ENCODE results near the gene CDIPT.

CDIPT gene

DNA sequence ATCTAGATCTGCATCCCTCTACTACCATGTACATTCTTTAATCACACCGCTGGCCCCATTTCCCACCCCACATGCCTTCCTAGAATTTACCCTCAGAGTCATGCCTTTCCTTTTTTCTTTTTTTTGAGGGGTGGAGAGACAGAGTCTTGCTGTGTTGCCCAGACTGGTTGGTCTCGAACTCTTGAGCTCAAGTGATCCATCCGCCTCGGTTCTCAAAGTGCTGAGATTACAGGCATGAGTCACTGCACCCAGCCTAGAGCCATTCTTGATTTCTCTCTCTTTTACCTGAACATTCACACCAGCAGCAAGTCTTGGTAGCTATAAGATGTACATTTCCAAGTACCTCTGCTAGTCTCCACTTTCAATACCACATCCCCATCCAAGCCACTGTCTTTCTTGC, 44.9 kb downstream of the CDIPT start:
- no peak for DNase-seq (ENCODE audit: low read depth, low spot score)
- TF ChIP-seq SUZ12 (IDR thresholded peaks at IDR 0.05; ENCODE audit: extremely low read depth, insufficient read depth, insufficient read length) (no peak), YY1 (IDR thresholded peaks at IDR 0.05; ENCODE audit: insufficient read depth, insufficient read length) (no peak), ZNF274 (IDR thresholded peaks at IDR 0.05; ENCODE audit: low read depth, low read length) (no peak)
- Histone ChIP-seq H3K9me3 (ENCODE audit: insufficient read depth, low read length) (no peaks in the 10 kb centered on the region), H3K4me3 (ENCODE audit: insufficient read length, low read depth) (no peak overlapping the region), H3K9ac (ENCODE audit: insufficient read length, low read depth) (no peak overlapping the region), H3K36me3 (ENCODE audit: insufficient read depth, insufficient read length, low read length) (peaks cover 38% of the 10 kb centered on the region), H3K27me3 (ENCODE audit: insufficient read depth, insufficient read length) (no peaks in the 10 kb centered on the region), H3K4me1 (ENCODE audit: insufficient read depth, insufficient read length) (peaks cover 36% of the 10 kb centered on the region)

DNA sequence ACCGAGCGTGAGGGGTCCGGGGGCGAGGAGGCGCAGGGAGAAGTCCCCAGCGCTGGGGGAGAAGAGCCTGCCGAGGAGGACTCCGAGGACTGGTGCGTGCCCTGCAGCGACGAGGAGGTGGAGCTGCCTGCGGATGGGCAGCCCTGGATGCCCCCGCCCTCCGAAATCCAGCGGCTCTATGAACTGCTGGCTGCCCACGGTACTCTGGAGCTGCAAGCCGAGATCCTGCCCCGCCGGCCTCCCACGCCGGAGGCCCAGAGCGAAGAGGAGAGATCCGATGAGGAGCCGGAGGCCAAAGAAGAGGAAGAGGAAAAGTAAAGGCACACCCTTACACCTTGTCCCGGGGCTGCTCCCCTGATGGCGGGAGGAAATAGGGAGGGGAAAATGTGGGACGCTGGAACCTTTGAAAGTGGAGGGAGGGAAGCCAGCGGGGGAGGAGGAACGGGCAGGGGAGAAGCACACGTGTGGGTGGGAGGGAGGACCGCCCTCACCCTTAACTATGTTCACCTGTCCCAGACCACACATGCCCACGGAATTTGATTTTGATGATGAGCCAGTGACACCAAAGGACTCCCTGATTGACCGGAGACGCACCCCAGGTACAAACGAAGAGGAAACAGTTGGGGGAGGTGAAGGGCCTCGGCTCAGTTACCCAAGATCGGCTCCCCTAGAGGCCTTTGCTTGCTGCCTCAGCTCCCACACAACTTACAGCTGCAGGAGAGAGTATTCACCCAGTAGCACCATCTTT, 46.2 kb downstream of the CDIPT start:
- no peak for TF ChIP-seq YY1 (IDR thresholded peaks at IDR 0.05; ENCODE audit: insufficient read depth, insufficient read length)
- no peak for TF ChIP-seq ZNF274 (IDR thresholded peaks at IDR 0.05; ENCODE audit: low read depth, low read length)
- peaks cover 34% of the 10 kb centered on the region for H3K4me1 ChIP-seq (ENCODE audit: insufficient read depth, insufficient read length)
- no peak for DNase-seq (ENCODE audit: low read depth, low spot score)

DNA sequence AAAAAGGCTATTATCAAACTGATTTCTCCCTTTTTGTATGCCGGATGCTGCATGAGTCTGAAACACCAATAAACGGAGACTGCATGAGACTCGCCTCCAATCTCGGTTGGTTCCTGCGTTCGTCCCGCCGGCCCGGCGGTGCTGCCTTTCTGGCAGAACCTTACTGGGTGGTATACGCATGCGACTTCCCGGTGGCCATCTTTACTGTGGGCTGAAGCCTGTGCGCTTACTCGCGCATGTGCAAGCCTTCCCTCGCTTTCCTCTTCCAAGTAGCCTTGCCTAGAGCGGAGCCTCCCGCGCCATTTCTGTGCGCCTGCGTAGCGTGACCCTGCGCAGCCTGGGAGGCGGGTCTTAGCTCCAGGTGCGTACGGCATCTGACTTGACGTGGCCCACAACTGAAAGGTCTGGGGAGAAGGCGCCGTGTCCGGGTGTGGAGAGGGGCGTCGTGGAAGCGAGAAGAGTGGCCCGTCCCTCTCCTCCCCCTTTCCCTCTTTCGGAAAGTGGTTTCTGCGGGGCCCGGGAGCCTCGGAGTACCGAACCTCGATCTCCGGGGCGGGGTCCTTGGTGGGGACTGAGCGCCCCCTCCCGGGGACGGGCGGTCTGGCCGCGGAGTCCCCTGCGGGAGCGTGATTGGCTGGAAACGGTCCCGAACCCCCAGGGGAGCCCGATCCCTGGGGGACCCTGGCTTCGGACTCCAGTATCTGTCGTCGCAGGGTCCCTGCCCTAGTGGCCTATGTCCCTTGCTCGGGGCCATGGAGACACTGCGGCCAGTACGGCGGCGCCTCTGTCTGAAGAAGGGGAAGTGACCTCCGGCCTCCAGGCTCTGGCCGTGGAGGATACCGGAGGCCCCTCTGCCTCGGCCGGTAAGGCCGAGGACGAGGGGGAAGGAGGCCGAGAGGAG, 47.0 kb downstream of the CDIPT start, which contains the start of gene PAGR1:
Gene PAGR1, plus strand, starts transcription at position 360 of the 901 bp plus-strand sequence. Its CDS starts 374 bp downstream, at position 734.
- TF ChIP-seq YY1 (IDR thresholded peaks at IDR 0.05; ENCODE audit: insufficient read depth, insufficient read length) (peak; percentile 99), SUZ12 (IDR thresholded peaks at IDR 0.05; ENCODE audit: extremely low read depth, insufficient read depth, insufficient read length) (no peak)
- H3K9ac ChIP-seq (ENCODE audit: insufficient read length, low read depth): peak within 1 kb of the TSS; percentile 99
- peak; percentile 99 for DNase-seq (ENCODE audit: low read depth, low spot score)
- H3K36me3 ChIP-seq (ENCODE audit: insufficient read depth, insufficient read length, low read length): peaks cover 34% of the 10 kb centered on the region
- no peaks in the 10 kb centered on the region for H3K27me3 ChIP-seq (ENCODE audit: insufficient read depth, insufficient read length)
- H3K4me1 ChIP-seq (ENCODE audit: insufficient read depth, insufficient read length): peaks cover 27% of the 10 kb centered on the region
- peak within 1 kb of the TSS; percentile 92 for H3K4me3 ChIP-seq (ENCODE audit: insufficient read length, low read depth)
- H3K9me3 ChIP-seq (ENCODE audit: insufficient read depth, low read length): no peaks in the 10 kb centered on the region

More for the DNA sequence above, 46.2 kb downstream of the CDIPT start:
- Histone ChIP-seq H3K4me3 (ENCODE audit: insufficient read length, low read depth) (peak overlapping the region; percentile 92), H3K27me3 (ENCODE audit: insufficient read depth, insufficient read length) (no peaks in the 10 kb centered on the region), H3K36me3 (ENCODE audit: insufficient read depth, insufficient read length, low read length) (peaks cover 38% of the 10 kb centered on the region), H3K9me3 (ENCODE audit: insufficient read depth, low read length) (no peaks in the 10 kb centered on the region), H3K9ac (ENCODE audit: insufficient read length, low read depth) (peak overlapping the region; percentile 99)

DNA sequence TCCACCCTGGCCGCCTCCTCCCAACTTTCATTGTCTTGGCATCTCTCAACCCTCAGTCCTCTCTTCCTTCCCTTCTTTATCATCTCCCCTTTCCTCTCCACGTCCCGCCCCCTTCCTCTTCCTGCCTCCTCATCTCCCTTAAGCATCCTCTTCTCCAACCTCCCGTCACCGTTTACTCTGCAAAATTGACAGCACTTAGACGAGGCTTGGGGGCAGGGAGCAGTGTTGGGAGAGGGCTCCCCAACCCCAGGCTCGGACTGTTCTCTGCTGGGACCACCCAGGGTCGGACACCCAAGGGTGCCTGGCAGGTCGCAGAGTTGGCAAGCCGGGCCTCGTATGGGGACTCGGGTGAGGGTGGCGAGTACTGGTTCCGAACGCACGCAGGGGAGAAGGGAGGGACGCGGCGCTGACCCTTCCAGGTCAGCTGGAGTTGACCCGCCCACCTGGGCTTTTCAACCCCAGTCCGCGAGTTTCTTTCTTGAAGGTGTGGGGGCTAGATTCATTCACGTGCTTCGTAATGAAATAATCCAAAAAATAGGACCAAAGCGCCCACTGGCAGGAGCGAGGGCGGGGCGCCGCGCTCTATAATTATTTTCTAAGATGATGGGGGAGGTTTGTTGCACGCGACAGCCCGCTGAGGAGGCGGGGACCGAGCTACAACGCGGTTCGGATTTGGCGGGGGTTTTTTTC, 47.8 kb downstream of the CDIPT start:
- DNase-seq (ENCODE audit: low read depth, low spot score): no peak
- peaks cover 25% of the 10 kb centered on the region for H3K4me1 ChIP-seq (ENCODE audit: insufficient read depth, insufficient read length)
- H3K4me3 ChIP-seq (ENCODE audit: insufficient read length, low read depth): peak overlapping the region; percentile 92

DNA sequence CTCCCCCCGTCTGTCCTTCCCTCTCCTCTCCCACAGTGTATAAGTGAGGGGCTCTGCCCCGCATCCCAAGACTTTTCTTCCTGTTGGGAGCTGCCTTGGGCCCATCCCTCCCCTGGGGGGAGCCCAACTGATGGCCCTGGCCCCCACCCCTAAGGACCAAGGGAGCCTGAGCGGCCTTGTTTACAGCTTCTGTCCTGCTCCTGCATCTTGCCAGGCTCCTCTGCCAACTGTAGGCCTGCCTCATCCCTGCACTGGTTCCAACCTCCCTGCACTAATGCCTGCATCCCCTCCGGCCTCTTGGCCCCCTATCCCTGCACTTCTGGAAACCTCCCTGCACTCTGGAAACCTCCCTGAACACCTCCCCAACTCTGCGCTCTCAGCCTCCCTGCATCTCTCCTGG, 48.4 kb downstream of the CDIPT start:
- no peak for DNase-seq (ENCODE audit: low read depth, low spot score)
- H3K9me3 ChIP-seq (ENCODE audit: insufficient read depth, low read length): no peaks in the 10 kb centered on the region
- H3K27me3 ChIP-seq (ENCODE audit: insufficient read depth, insufficient read length): no peaks in the 10 kb centered on the region
- peaks cover 28% of the 10 kb centered on the region for H3K4me1 ChIP-seq (ENCODE audit: insufficient read depth, insufficient read length)
- peaks cover 30% of the 10 kb centered on the region for H3K36me3 ChIP-seq (ENCODE audit: insufficient read depth, insufficient read length, low read length)
- H3K4me3 ChIP-seq (ENCODE audit: insufficient read length, low read depth): no peak overlapping the region
- H3K9ac ChIP-seq (ENCODE audit: insufficient read length, low read depth): peak overlapping the region; percentile 86
- TF ChIP-seq ZNF274 (IDR thresholded peaks at IDR 0.05; ENCODE audit: low read depth, low read length): no peak

More for the DNA sequence above, 47.8 kb downstream of the CDIPT start:
- Histone ChIP-seq H3K27me3 (ENCODE audit: insufficient read depth, insufficient read length) (no peaks in the 10 kb centered on the region), H3K9ac (ENCODE audit: insufficient read length, low read depth) (peak overlapping the region; percentile 86), H3K36me3 (ENCODE audit: insufficient read depth, insufficient read length, low read length) (peaks cover 30% of the 10 kb centered on the region), H3K9me3 (ENCODE audit: insufficient read depth, low read length) (no peaks in the 10 kb centered on the region)
- no peak for TF ChIP-seq SUZ12 (IDR thresholded peaks at IDR 0.05; ENCODE audit: extremely low read depth, insufficient read depth, insufficient read length)
- TF ChIP-seq YY1 (IDR thresholded peaks at IDR 0.05; ENCODE audit: insufficient read depth, insufficient read length): no peak
- TF ChIP-seq ZNF274 (IDR thresholded peaks at IDR 0.05; ENCODE audit: low read depth, low read length): no peak

DNA sequence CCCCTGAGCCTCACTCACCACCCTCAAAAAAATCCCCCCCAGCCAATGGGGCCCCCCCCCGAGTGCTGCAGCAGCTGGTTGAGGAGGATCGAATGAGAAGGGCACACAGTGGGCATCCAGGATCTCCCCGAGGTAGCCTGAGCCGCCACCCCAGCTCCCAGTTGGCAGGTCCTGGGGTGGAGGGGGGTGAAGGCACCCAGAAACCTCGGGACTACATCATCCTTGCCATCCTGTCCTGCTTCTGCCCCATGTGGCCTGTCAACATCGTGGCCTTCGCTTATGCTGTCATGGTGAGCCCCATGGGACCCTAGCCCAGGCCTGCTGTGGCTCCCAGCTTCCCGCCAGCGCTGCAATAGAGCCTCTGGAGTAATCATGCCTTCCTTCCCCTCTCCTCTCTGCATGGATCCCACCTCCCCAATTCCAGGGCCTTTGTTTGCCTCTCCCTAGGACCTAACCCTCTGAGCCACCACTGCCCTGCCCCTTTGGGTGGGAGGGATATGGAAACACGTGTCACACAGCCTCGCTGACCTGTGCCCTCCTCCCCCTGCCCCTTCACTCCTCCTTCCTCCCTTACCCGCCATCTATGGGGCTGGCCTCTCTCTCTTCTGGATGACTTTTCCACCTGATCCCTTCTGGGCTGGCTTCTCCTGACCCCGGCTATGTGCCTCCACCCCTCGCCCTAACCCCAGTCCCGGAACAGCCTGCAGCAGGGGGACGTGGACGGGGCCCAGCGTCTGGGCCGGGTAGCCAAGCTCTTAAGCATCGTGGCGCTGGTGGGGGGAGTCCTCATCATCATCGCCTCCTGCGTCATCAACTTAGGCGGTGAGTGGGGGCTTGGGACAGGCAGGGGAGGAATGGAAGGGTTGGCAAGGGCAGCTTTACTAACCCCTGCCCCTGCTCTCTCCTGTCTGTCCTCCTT, 49.1 kb downstream of the CDIPT start:
- Histone ChIP-seq H3K9me3 (ENCODE audit: insufficient read depth, low read length) (no peaks in the 10 kb centered on the region), H3K4me3 (ENCODE audit: insufficient read length, low read depth) (no peak overlapping the region), H3K36me3 (ENCODE audit: insufficient read depth, insufficient read length, low read length) (peaks cover 30% of the 10 kb centered on the region), H3K9ac (ENCODE audit: insufficient read length, low read depth) (peak overlapping the region; percentile 86), H3K27me3 (ENCODE audit: insufficient read depth, insufficient read length) (no peaks in the 10 kb centered on the region), H3K4me1 (ENCODE audit: insufficient read depth, insufficient read length) (peaks cover 30% of the 10 kb centered on the region)
- DNase-seq (ENCODE audit: low read depth, low spot score): no peak
- TF ChIP-seq YY1 (IDR thresholded peaks at IDR 0.05; ENCODE audit: insufficient read depth, insufficient read length): no peak

All from NT2/D1 (cell line).